Activated CD4-positive, alpha-beta memory T cell treated with anti-CD3 and anti-CD28 coated beads, Interleukin-2, amount 10 ng/mL, durations not matched to agents 7 days and 5 days (primary cell): ENCODE measurements around the gene SLCO3A1. TPM values are rescaled to one million over a fixed set of nuclear protein-coding genes. Genes with fewer than 3 reads are reported as not detected.

Experiments used
- CTCF ChIA-PET: fragments of 350-600 bp; sonication (Branson Sonifier 250); formaldehyde crosslinking; loops from one replicate; lab custom pipeline; 2021; ENCODE audit warnings: antibody characterized with exemption, inconsistent platforms; lab: Charles Lee
- POLR2A ChIA-PET: fragments of 350-600 bp; sonication (Branson Sonifier 250); formaldehyde crosslinking; loops from one replicate; lab custom pipeline; 2021; ENCODE audit warnings: antibody characterized with exemption; lab: Charles Lee
- DNase-seq: peaks from one replicate; pipeline ENCODE4 v3.0.0-alpha.2; 2020
- H3K27ac Mint-ChIP-seq: one replicate; pipeline ENCODE4 v1.8.0; 2021; ENCODE audit warnings: mild to moderate bottlenecking, mixed read lengths
- H3K27me3 Mint-ChIP-seq: one replicate; pipeline ENCODE4 v1.8.0; 2021; ENCODE audit warnings: mixed read lengths
- H3K36me3 Mint-ChIP-seq: one replicate; pipeline ENCODE4 v1.8.0; 2021; ENCODE audit warnings: low read depth, mixed read lengths
- H3K4me1 Mint-ChIP-seq: one replicate; pipeline ENCODE4 v1.8.0; 2021; ENCODE audit warnings: mixed read lengths
- H3K4me3 Mint-ChIP-seq: one replicate; pipeline ENCODE4 v1.8.0; 2021; ENCODE audit warnings: mild to moderate bottlenecking, mixed read lengths
- H3K9me3 Mint-ChIP-seq: one replicate; pipeline ENCODE4 v1.8.0; 2021; ENCODE audit warnings: mixed read lengths
- total RNA-seq, 2 experiments: library from RNA; stranded (reverse); gene quantifications; one replicate each; pipeline ENCODE4 v1.2.3, GENCODE V29; 2021

The SLCO3A1 gene
- total RNA-seq, 2 experiments from 2014 or later: 48.8 to 52.6 TPM

DNA sequence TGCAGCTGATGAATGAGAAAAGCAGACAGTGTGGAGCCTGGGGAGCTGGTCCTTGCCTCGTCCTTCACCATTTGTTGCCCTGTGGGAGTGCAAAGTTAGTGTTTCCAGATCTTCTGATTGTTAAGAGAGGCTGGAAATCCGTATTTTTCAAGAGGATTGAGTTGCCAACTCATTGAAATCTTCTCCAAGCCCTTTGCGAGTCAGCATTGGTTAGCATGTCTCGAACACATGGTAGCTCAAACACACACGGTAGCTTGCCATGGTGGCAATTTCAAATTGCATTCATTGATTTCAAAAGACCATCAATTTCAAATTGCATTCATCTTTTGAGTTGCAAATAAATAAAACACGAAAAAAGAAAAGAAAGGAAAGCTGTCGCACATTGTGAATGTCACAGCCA, 70.7 kb downstream of the SLCO3A1 start:
- peaks cover 2% of the 10 kb centered on the region for H3K36me3 Mint-ChIP-seq
- no peaks in the 10 kb centered on the region for H3K9me3 Mint-ChIP-seq
- POLR2A ChIA-PET: no interaction called here
- no peak overlapping the region for H3K4me3 Mint-ChIP-seq
- peaks cover 23% of the 10 kb centered on the region for H3K4me1 Mint-ChIP-seq
- no peak overlapping the region for H3K27ac Mint-ChIP-seq
- DNase-seq: no peak
- H3K27me3 Mint-ChIP-seq: no peaks in the 10 kb centered on the region
- CTCF ChIA-PET: no interaction called here

DNA sequence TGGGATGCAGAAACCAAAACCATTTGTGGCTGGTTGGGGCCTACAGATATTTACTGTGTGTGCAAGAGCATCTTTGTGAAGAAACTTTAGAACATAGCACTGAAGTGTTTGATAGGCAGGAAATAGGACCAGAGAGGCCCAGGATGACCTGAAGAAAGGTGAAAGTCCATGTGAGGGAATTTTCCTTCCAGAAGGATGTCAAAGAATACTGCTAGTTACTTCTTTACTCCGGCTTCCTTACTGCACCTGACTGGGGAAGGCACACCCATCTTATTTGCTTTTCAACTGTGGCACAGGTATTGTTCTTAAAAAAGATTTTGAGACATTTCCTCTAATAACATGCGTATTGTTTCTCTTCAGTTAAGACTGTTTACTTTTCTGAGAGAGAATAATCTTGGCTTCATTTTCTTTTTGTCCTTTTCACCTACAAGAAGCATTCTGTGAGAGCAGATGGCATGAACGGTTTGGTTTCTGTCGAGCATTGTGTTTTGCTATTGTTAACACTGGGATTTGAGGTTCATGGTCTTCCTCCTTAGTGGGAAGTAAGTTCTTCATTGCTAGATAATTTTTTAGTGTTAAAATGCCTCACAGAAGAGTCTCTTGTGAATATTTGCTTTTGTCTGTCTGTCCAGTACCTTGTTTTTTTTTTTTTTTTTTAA, 71.5 kb downstream of the SLCO3A1 start:
- ChIA-PET CTCF (interaction anchor here (1.2 kb wide), 1 partner anchor 219 kb away, joined by 4 read pairs; no protein-coding TSS in a partner anchor), POLR2A (no interaction called here)
- Mint-ChIP-seq H3K4me3 (no peak overlapping the region), H3K27ac (no peak overlapping the region), H3K27me3 (no peaks in the 10 kb centered on the region), H3K9me3 (no peaks in the 10 kb centered on the region), H3K4me1 (peaks cover 23% of the 10 kb centered on the region), H3K36me3 (peaks cover 2% of the 10 kb centered on the region)
- no peak for DNase-seq

DNA sequence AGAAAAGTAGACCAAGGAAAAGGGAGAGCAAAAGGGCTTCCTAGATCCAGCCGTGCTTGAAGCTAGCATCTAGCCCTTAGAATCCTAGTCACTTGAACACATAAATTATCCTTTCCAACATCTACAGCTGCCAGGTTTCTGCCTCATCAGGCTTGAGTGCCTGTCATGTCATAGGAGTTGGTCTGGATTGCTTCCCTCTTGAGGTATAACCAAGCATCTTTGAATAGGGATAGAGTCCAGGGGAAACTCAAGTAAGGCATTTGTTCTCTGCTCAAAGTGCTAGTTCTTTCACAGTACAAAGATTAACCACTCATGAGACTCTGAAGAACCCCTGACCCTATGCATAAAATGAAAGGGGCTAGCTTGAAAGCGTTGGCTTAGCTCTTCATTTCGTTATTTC, 72.3 kb downstream of the SLCO3A1 start:
- H3K27me3 Mint-ChIP-seq: no peaks in the 10 kb centered on the region
- H3K4me1 Mint-ChIP-seq: peaks cover 17% of the 10 kb centered on the region
- no peak overlapping the region for H3K27ac Mint-ChIP-seq
- H3K9me3 Mint-ChIP-seq: no peaks in the 10 kb centered on the region
- H3K4me3 Mint-ChIP-seq: no peak overlapping the region
- DNase-seq: no peak
- H3K36me3 Mint-ChIP-seq: peaks cover 2% of the 10 kb centered on the region
- CTCF ChIA-PET: interaction anchor here (1.2 kb wide), 1 partner anchor 219 kb away, joined by 4 read pairs; no protein-coding TSS in a partner anchor
- POLR2A ChIA-PET: no interaction called here

DNA sequence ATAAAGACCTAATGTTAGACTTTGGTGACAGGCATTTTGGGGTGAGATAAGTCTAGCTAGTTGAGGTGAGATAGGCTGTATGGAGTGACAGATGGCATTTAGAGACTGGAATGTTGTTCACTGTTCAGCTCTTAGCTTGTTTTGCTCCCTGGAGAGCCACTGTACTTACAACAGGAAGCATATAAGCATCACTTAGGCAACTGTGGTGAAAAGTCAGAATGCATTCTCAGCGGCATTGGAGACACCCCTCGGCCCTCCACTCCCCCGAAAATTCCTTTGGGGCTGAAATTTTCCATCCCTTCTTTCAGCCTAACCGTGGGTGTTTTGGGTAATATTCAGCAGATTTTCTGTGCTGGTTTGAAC, 73.4 kb downstream of the SLCO3A1 start:
- Mint-ChIP-seq H3K4me3 (no peak overlapping the region), H3K9me3 (no peaks in the 10 kb centered on the region), H3K27ac (no peak overlapping the region), H3K4me1 (peaks cover 10% of the 10 kb centered on the region), H3K36me3 (no peaks in the 10 kb centered on the region), H3K27me3 (no peaks in the 10 kb centered on the region)
- ChIA-PET POLR2A (no interaction called here), CTCF (no interaction called here)
- no peak for DNase-seq

DNA sequence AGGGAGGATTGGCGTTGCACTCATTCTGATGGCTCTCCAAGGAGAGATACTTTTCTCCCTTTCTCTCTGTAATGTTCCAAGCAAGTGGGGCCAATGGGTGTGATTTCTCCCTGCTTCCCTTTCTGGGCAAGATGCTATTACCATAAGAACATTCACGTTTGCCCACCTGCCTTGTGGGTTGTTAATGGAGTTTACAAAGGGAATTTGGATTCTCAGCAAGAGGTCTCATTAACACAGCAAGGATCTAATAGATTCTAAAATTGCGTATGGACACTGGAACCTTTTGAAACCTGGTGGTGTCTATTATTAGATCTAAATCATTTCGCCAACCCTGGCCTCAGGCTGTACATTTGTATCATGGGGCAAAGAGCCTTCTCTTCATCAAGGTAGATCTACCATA, 74.1 kb downstream of the SLCO3A1 start:
- H3K9me3 Mint-ChIP-seq: no peaks in the 10 kb centered on the region
- no peak for DNase-seq
- H3K27me3 Mint-ChIP-seq: no peaks in the 10 kb centered on the region
- POLR2A ChIA-PET: no interaction called here
- no peak overlapping the region for H3K4me3 Mint-ChIP-seq
- H3K27ac Mint-ChIP-seq: no peak overlapping the region
- H3K36me3 Mint-ChIP-seq: no peaks in the 10 kb centered on the region
- peaks cover 8% of the 10 kb centered on the region for H3K4me1 Mint-ChIP-seq
- CTCF ChIA-PET: interaction anchor here (1.1 kb wide), 1 partner anchor 75 kb away, joined by 3 read pairs; no protein-coding TSS in a partner anchor

DNA sequence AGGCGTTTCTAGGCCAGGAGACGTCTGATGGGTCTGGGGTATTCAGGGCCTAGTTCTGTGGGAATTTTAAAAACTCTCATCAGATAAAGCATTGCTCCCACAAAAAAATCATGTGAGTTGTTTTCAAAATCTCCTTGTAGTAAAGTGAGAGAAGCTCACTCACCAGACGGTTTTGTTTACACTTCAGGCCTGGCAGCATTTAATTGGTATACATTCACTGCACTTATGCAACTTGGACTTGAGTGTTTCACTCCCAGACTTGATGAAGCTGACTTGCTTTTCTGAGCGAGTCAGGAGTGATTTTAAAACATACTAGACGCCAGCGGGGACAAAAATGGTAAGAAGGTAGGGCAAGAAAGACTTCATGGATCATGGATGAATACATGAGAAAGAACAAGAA, 75.2 kb downstream of the SLCO3A1 start:
- no peak overlapping the region for H3K4me3 Mint-ChIP-seq
- no peaks in the 10 kb centered on the region for H3K36me3 Mint-ChIP-seq
- POLR2A ChIA-PET: interaction anchor here (1.2 kb wide), 1 partner anchor 13 kb away, joined by 3 read pairs; no protein-coding TSS in a partner anchor
- CTCF ChIA-PET: interaction anchor here (1.1 kb wide), 1 partner anchor 76 kb away, joined by 3 read pairs; no protein-coding TSS in a partner anchor
- H3K27ac Mint-ChIP-seq: no peak overlapping the region
- no peak for DNase-seq
- peaks cover 8% of the 10 kb centered on the region for H3K4me1 Mint-ChIP-seq
- H3K27me3 Mint-ChIP-seq: no peaks in the 10 kb centered on the region
- H3K9me3 Mint-ChIP-seq: no peaks in the 10 kb centered on the region

DNA sequence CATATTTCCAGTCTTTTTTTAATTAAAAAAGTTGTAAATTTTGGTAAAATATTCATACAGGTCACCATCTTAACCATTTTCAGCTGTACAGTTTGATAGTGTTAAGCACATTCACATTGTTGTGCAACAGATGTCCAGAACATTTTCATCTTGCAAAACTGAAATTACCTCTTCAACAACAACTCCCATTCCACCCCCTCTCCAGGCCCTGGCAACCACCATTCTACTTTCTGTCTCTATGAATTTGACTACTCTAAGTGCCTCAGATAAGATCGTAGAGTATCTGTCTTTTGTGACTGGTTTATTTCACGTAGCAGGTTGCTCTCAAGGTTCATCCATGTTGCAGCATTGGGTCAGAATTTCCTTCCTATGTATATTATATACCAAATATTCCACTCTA, 76.0 kb downstream of the SLCO3A1 start:
- no peaks in the 10 kb centered on the region for H3K9me3 Mint-ChIP-seq
- ChIA-PET CTCF (no interaction called here), POLR2A (interaction anchor here (1.2 kb wide), 1 partner anchor 12 kb away, joined by 3 read pairs; no protein-coding TSS in a partner anchor)
- H3K4me1 Mint-ChIP-seq: peaks cover 6% of the 10 kb centered on the region
- H3K36me3 Mint-ChIP-seq: no peaks in the 10 kb centered on the region
- H3K27me3 Mint-ChIP-seq: no peaks in the 10 kb centered on the region
- no peak overlapping the region for H3K4me3 Mint-ChIP-seq
- no peak overlapping the region for H3K27ac Mint-ChIP-seq
- DNase-seq: no peak

DNA sequence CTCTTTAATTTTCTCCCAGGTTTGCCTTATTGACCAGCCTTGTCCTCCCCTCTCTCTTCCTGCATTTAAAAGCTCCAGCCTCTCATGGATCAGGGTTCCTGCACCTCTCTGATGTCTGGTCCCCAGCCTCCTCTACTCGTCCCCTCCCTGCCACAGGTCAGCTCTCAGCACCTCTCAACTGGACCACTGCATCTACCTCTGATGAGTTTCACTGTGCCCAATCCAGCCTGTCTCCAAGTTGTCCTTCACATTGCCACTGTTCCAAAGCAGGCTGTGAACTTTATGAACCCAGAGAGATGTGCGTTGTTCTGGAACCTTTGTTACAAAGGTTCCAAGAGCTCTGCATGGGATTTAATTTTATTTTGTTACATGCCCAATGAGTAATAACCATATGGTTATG, 76.6 kb downstream of the SLCO3A1 start:
- Mint-ChIP-seq H3K36me3 (no peaks in the 10 kb centered on the region), H3K9me3 (no peaks in the 10 kb centered on the region), H3K4me3 (no peak overlapping the region), H3K4me1 (peaks cover 9% of the 10 kb centered on the region), H3K27ac (no peak overlapping the region), H3K27me3 (no peaks in the 10 kb centered on the region)
- ChIA-PET CTCF (no interaction called here), POLR2A (no interaction called here)
- no peak for DNase-seq

DNA sequence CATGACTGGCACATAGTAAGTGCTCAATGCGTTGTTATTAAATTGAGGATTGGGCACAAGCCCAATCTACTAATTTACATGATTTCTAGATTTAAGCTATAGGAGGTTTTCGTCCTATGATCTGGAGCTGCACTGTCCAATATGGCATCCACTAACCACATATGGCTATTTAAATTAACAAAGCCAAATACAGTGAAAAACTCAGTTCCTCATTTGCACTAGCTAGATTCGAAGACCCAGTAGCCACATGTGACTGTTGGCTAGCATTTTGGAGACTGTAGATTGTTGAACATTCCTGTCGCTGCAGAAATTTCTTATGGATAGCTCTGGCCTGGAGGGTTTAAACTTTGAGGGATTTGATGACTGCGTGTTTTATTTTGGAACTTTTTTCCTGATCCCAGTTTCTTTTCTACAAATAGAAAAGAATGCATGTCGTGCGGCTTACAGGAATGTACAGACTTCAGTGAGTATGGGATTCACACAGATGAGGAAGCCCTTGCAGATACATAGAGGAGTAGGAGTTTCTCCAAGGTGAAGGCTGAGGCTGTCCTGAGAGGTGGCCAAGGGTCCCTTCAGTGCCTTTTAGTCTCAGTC, 82.8 kb downstream of the SLCO3A1 start:
- no peak overlapping the region for H3K27ac Mint-ChIP-seq
- POLR2A ChIA-PET: no interaction called here
- no peaks in the 10 kb centered on the region for H3K27me3 Mint-ChIP-seq
- CTCF ChIA-PET: interaction anchor here (1.3 kb wide), 1 partner anchor 83 kb away, joined by 4 read pairs; no protein-coding TSS in a partner anchor
- no peak for DNase-seq
- H3K36me3 Mint-ChIP-seq: no peaks in the 10 kb centered on the region
- no peak overlapping the region for H3K4me3 Mint-ChIP-seq
- peaks cover 27% of the 10 kb centered on the region for H3K4me1 Mint-ChIP-seq
- H3K9me3 Mint-ChIP-seq: no peaks in the 10 kb centered on the region

DNA sequence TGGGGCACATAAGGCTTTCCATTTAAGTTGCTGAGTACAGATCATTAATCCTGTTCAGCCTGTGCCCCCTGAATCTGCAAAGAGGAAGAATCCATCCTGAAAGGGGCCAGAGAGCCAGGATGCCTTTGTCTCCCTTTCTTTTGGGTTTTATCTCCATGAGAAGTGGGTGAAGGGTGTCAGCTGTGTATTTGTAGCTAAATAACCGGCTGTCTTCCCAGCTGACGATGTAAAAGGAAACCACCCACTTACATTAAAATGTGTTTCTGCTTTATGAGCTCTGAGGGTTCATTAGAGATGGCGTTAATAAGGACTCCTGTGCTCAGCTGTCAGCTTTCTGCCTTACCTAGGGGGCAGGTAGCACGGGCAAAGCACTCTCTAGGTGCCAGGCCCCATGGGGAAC, 83.4 kb downstream of the SLCO3A1 start:
- Mint-ChIP-seq H3K27me3 (no peaks in the 10 kb centered on the region), H3K4me1 (peaks cover 30% of the 10 kb centered on the region), H3K27ac (no peak overlapping the region), H3K36me3 (no peaks in the 10 kb centered on the region), H3K4me3 (no peak overlapping the region), H3K9me3 (no peaks in the 10 kb centered on the region)
- ChIA-PET CTCF (no interaction called here), POLR2A (interaction anchor here (0.7 kb wide), 1 partner anchor 83 kb away, joined by 3 read pairs; no protein-coding TSS in a partner anchor)
- no peak for DNase-seq

DNA sequence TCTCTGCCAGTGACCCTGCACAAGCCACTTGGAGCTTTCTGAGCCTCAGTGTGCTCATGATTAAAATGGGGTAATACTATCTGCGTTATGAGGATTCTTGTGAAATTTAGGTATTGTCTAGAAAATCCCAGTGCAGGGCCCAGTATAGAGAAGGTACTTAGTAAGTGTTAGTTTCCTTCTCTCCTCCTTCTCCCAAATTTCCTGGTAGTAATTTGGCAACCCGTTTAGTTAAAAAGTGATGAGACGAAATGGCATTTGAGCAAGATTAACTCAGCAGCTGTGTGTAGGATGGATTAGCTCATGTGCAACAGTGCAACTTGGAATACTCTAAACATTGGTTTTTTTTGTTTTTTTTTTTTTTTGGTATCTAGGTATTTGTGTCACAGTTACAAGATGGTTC, 84.6 kb downstream of the SLCO3A1 start:
- Mint-ChIP-seq H3K4me3 (no peak overlapping the region), H3K4me1 (peaks cover 43% of the 10 kb centered on the region), H3K27me3 (no peaks in the 10 kb centered on the region), H3K27ac (no peak overlapping the region), H3K9me3 (no peaks in the 10 kb centered on the region), H3K36me3 (no peaks in the 10 kb centered on the region)
- DNase-seq: no peak
- POLR2A ChIA-PET: no interaction called here
- CTCF ChIA-PET: interaction anchor here (1.1 kb wide), 1 partner anchor 232 kb away, joined by 4 read pairs; no protein-coding TSS in a partner anchor

DNA sequence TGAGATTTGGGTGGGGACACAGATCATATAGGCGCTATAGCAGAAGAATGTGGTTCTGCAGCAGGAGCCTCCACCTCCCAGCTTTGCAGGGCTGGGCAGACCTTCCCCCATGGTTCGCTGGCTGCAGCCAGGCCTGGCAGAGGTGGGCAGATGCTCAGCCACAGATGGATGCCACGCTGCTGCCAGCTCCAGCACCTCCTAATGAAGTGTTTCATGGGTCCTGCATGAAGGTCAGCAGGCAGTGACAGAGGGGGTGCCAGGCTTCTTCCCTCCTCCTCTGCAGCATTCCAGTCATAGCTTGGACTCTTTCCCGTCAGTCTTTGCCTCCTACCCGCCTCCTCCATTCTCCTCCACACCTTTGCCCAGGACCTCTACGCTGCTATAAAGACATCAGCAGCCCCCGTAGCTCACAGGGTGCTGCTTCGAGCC, 85.9 kb downstream of the SLCO3A1 start:
- Mint-ChIP-seq H3K4me3 (no peak overlapping the region), H3K27ac (no peak overlapping the region), H3K27me3 (no peaks in the 10 kb centered on the region), H3K4me1 (peaks cover 50% of the 10 kb centered on the region), H3K36me3 (no peaks in the 10 kb centered on the region), H3K9me3 (no peaks in the 10 kb centered on the region)
- CTCF ChIA-PET: interaction anchor here (1.2 to 3.8 kb wide), 2 partner anchors 88 to 233 kb away, joined by 5 to 27 read pairs; no protein-coding TSS in a partner anchor
- DNase-seq: no peak
- POLR2A ChIA-PET: no interaction called here
